DMS 273 (cell line): ENCODE measurements around the gene FGG.
"Not testable (repeated sequence)": the region's sequence is repeated elsewhere in the genome, so short reads cannot be mapped to it uniquely, and the experiment has no call there.

Experiments used
- DNase-seq: peaks from one replicate; lab custom pipeline; 2025; ENCODE audit not compliant: unreplicated experiment; lab: John Stamatoyannopoulos, UW

Gene FGG

GRCh38 chr4:154614306-154614705, 1.9 kb upstream of the FGG start:
- no peak for DNase-seq

- no peak for DNase-seq
Observed at GRCh38 chr4:154611833-154612232, 623 bp downstream of the FGG start.

- no peak for DNase-seq
Observed at GRCh38 chr4:154610582-154610981, 1.9 kb downstream of the FGG start.

- DNase-seq = no peak
Observed at GRCh38 chr4:154609532-154609931, 2.9 kb downstream of the FGG start.

- DNase-seq = no peak
Observed at GRCh38 chr4:154608361-154609252, 3.8 kb downstream of the FGG start.

GRCh38 chr4:154606728-154607723, 5.4 kb downstream of the FGG start:
- DNase-seq = no peak

- DNase-seq = no peak
Observed at GRCh38 chr4:154604696-154605200, 7.7 kb downstream of the FGG start.

GRCh38 chr4:154603033-154603943, 9.2 kb downstream of the FGG start:
- DNase-seq = no peak

- no peak for DNase-seq
Observed at GRCh38 chr4:154602404-154603020, 9.9 kb downstream of the FGG start.

- DNase-seq = no peak
Observed at GRCh38 chr4:154597798-154598774, 14.4 kb downstream of the FGG start.

- DNase-seq = not testable (repeated sequence)
Observed at GRCh38 chr4:154597281-154597680, 15.2 kb downstream of the FGG start.

GRCh38 chr4:154595807-154596206, 16.6 kb downstream of the FGG start:
- no peak for DNase-seq

GRCh38 chr4:154594343-154594742, 18.1 kb downstream of the FGG start:
- not testable (repeated sequence) for DNase-seq

- DNase-seq = no peak
Observed at GRCh38 chr4:154593868-154594267, 18.6 kb downstream of the FGG start.

GRCh38 chr4:154591890-154592289, 20.6 kb downstream of the FGG start:
- no peak for DNase-seq

GRCh38 chr4:154590329-154591006, 22.0 kb downstream of the FGG start, which contains the start of gene FGA:
Gene FGA, minus strand, starts transcription at chr4:154590742. Its CDS starts 55 bp downstream, at chr4:154590687.
- DNase-seq = no peak

GRCh38 chr4:154589296-154590197, 22.9 kb downstream of the FGG start:
- DNase-seq = no peak
